ENCODE results near the gene FILIP1. TPM values are rescaled to one million over a fixed set of nuclear protein-coding genes. Genes with fewer than 3 reads are reported as not detected.

Gene FILIP1
- total RNA-seq, 2 donors from 2014 or later: not detected

- ATAC-seq (no peak), DNase-seq (ENCODE audit: low spot score) (no peak)
- Mint-ChIP-seq H3K9me3 (no peaks in the 10 kb centered on the region), H3K4me1 (ENCODE audit: low read depth in 2 of 2) (no peaks in the 10 kb centered on the region), H3K27ac (no peak overlapping the region), H3K4me3 (no peak overlapping the region), H3K36me3 (no peaks in the 10 kb centered on the region), H3K27me3 (peaks cover 0 to 5% of the 10 kb centered on the region in 2 donors)
Observed at GRCh38 chr6:75363304-75363703, 130.3 kb downstream of the FILIP1 start.

GRCh38 chr6:75353644-75354043, 140.0 kb downstream of the FILIP1 start:
- no peaks in the 10 kb centered on the region for H3K9me3 Mint-ChIP-seq
- no peak overlapping the region for H3K27ac Mint-ChIP-seq
- no peaks in the 10 kb centered on the region for H3K36me3 Mint-ChIP-seq
- peaks cover 10 to 15% of the 10 kb centered on the region in 2 donors for H3K27me3 Mint-ChIP-seq
- ATAC-seq: no peak
- no peak for DNase-seq (ENCODE audit: low spot score)
- H3K4me3 Mint-ChIP-seq: no peak overlapping the region
- no peaks in the 10 kb centered on the region for H3K4me1 Mint-ChIP-seq (ENCODE audit: low read depth in 2 of 2)

- ATAC-seq (no peak), DNase-seq (ENCODE audit: low spot score) (no peak)
- no peak overlapping the region for H3K4me3 Mint-ChIP-seq
- H3K36me3 Mint-ChIP-seq: no peaks in the 10 kb centered on the region
- H3K4me1 Mint-ChIP-seq (ENCODE audit: low read depth in 2 of 2): no peaks in the 10 kb centered on the region
- peaks cover 17 to 21% of the 10 kb centered on the region in 2 donors for H3K27me3 Mint-ChIP-seq
- H3K9me3 Mint-ChIP-seq: no peaks in the 10 kb centered on the region
- no peak overlapping the region for H3K27ac Mint-ChIP-seq
Observed at GRCh38 chr6:75351570-75351969, 142.0 kb downstream of the FILIP1 start.

- Mint-ChIP-seq H3K4me3 (no peak overlapping the region), H3K27me3 (peaks cover 18 to 23% of the 10 kb centered on the region in 2 donors), H3K36me3 (no peaks in the 10 kb centered on the region), H3K27ac (no peak overlapping the region), H3K4me1 (ENCODE audit: low read depth in 2 of 2) (no peaks in the 10 kb centered on the region), H3K9me3 (no peaks in the 10 kb centered on the region)
- ATAC-seq (no peak), DNase-seq (ENCODE audit: low spot score) (no peak)
Observed at GRCh38 chr6:75350808-75351207, 142.8 kb downstream of the FILIP1 start.

- H3K27me3 Mint-ChIP-seq: peaks cover 22 to 29% of the 10 kb centered on the region in 2 donors
- ATAC-seq (no peak), DNase-seq (ENCODE audit: low spot score) (no peak)
- no peak overlapping the region for H3K4me3 Mint-ChIP-seq
- H3K36me3 Mint-ChIP-seq: no peaks in the 10 kb centered on the region
- no peaks in the 10 kb centered on the region for H3K9me3 Mint-ChIP-seq
- H3K27ac Mint-ChIP-seq: no peak overlapping the region
- no peaks in the 10 kb centered on the region for H3K4me1 Mint-ChIP-seq (ENCODE audit: low read depth in 2 of 2)
Observed at GRCh38 chr6:75350156-75350555, 143.4 kb downstream of the FILIP1 start.

GRCh38 chr6:75349262-75349984, 144.2 kb downstream of the FILIP1 start:
- H3K27me3 Mint-ChIP-seq: peaks cover 22 to 29% of the 10 kb centered on the region in 2 donors
- no peaks in the 10 kb centered on the region for H3K36me3 Mint-ChIP-seq
- no peak overlapping the region for H3K4me3 Mint-ChIP-seq
- no peak overlapping the region for H3K27ac Mint-ChIP-seq
- no peak for DNase-seq (ENCODE audit: low spot score)
- ATAC-seq: no peak
- H3K4me1 Mint-ChIP-seq (ENCODE audit: low read depth in 2 of 2): no peaks in the 10 kb centered on the region
- no peaks in the 10 kb centered on the region for H3K9me3 Mint-ChIP-seq

- H3K9me3 Mint-ChIP-seq: no peaks in the 10 kb centered on the region
- ATAC-seq: no peak
- H3K27me3 Mint-ChIP-seq: peaks cover 22 to 29% of the 10 kb centered on the region in 2 donors
- no peak overlapping the region for H3K4me3 Mint-ChIP-seq
- no peaks in the 10 kb centered on the region for H3K36me3 Mint-ChIP-seq
- no peak for DNase-seq (ENCODE audit: low spot score)
- H3K4me1 Mint-ChIP-seq (ENCODE audit: low read depth in 2 of 2): no peaks in the 10 kb centered on the region
- no peak overlapping the region for H3K27ac Mint-ChIP-seq
Observed at GRCh38 chr6:75348882-75349261, 144.7 kb downstream of the FILIP1 start.

GRCh38 chr6:75347898-75348610, 145.5 kb downstream of the FILIP1 start:
- DNase-seq (ENCODE audit: low spot score) (no peak), ATAC-seq (no peak)
- Mint-ChIP-seq H3K4me3 (no peak overlapping the region), H3K36me3 (no peaks in the 10 kb centered on the region), H3K9me3 (no peaks in the 10 kb centered on the region), H3K27me3 (peaks cover 17 to 29% of the 10 kb centered on the region in 2 donors), H3K4me1 (ENCODE audit: low read depth in 2 of 2) (no peaks in the 10 kb centered on the region), H3K27ac (no peak overlapping the region)

- DNase-seq (ENCODE audit: low spot score) (no peak), ATAC-seq (no peak)
- Mint-ChIP-seq H3K4me1 (ENCODE audit: low read depth in 2 of 2) (no peaks in the 10 kb centered on the region), H3K27me3 (peaks cover 17 to 24% of the 10 kb centered on the region in 2 donors), H3K36me3 (no peaks in the 10 kb centered on the region), H3K9me3 (no peaks in the 10 kb centered on the region), H3K27ac (no peak overlapping the region), H3K4me3 (no peak overlapping the region)
Observed at GRCh38 chr6:75345413-75345812, 148.2 kb downstream of the FILIP1 start.

- Mint-ChIP-seq H3K27ac (no peak overlapping the region), H3K4me1 (ENCODE audit: low read depth in 2 of 2) (no peaks in the 10 kb centered on the region), H3K9me3 (no peaks in the 10 kb centered on the region), H3K27me3 (peaks cover 17 to 22% of the 10 kb centered on the region in 2 donors), H3K4me3 (no peak overlapping the region), H3K36me3 (no peaks in the 10 kb centered on the region)
- no peak for DNase-seq (ENCODE audit: low spot score)
- no peak for ATAC-seq
Observed at GRCh38 chr6:75344455-75344854, 149.1 kb downstream of the FILIP1 start.

GRCh38 chr6:75344021-75344420, 149.6 kb downstream of the FILIP1 start:
- ATAC-seq (no peak), DNase-seq (ENCODE audit: low spot score) (no peak)
- Mint-ChIP-seq H3K4me3 (no peak overlapping the region), H3K4me1 (ENCODE audit: low read depth in 2 of 2) (no peaks in the 10 kb centered on the region), H3K27ac (no peak overlapping the region), H3K36me3 (no peaks in the 10 kb centered on the region), H3K27me3 (peaks cover 17 to 22% of the 10 kb centered on the region in 2 donors), H3K9me3 (no peaks in the 10 kb centered on the region)

GRCh38 chr6:75337835-75338580, 155.6 kb downstream of the FILIP1 start:
- no peaks in the 10 kb centered on the region for H3K36me3 Mint-ChIP-seq

GRCh38 chr6:75334266-75335040, 159.1 kb downstream of the FILIP1 start:
- no peak for DNase-seq (ENCODE audit: low spot score)
- Mint-ChIP-seq H3K4me3 (no peak overlapping the region), H3K4me1 (ENCODE audit: low read depth in 2 of 2) (no peaks in the 10 kb centered on the region), H3K9me3 (no peaks in the 10 kb centered on the region), H3K27ac (no peak overlapping the region), H3K36me3 (no peaks in the 10 kb centered on the region), H3K27me3 (peaks cover 24 to 27% of the 10 kb centered on the region in 2 donors)
- ATAC-seq: no peak

More at GRCh38 chr6:75337835-75338580, 155.6 kb downstream of the FILIP1 start:
- DNase-seq (ENCODE audit: low spot score) (no peak), ATAC-seq (no peak)
- no peaks in the 10 kb centered on the region for H3K4me1 Mint-ChIP-seq (ENCODE audit: low read depth in 2 of 2)
- H3K9me3 Mint-ChIP-seq: no peaks in the 10 kb centered on the region
- H3K4me3 Mint-ChIP-seq: no peak overlapping the region
- no peak overlapping the region for H3K27ac Mint-ChIP-seq
- H3K27me3 Mint-ChIP-seq: peaks cover 16 to 25% of the 10 kb centered on the region in 2 donors

Measured in natural killer cell treated with Interleukin-12 subunit alpha and Interleukin-12 subunit beta and Interleukin-15 and Interleukin-18, amount 100 ng/mL, for 72 hours (primary cell).